ENCODE results near the gene PIEZO1.

GRCh38 chr16:88687254-88687576, 97.8 kb downstream of the PIEZO1 start:
- TF ChIP-seq, protein P1, sequence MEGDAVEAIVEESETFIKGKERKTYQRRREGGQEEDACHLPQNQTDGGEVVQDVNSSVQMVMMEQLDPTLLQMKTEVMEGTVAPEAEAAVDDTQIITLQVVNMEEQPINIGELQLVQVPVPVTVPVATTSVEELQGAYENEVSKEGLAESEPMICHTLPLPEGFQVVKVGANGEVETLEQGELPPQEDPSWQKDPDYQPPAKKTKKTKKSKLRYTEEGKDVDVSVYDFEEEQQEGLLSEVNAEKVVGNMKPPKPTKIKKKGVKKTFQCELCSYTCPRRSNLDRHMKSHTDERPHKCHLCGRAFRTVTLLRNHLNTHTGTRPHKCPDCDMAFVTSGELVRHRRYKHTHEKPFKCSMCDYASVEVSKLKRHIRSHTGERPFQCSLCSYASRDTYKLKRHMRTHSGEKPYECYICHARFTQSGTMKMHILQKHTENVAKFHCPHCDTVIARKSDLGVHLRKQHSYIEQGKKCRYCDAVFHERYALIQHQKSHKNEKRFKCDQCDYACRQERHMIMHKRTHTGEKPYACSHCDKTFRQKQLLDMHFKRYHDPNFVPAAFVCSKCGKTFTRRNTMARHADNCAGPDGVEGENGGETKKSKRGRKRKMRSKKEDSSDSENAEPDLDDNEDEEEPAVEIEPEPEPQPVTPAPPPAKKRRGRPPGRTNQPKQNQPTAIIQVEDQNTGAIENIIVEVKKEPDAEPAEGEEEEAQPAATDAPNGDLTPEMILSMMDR (IDR thresholded peaks at IDR 0.05) = no peak
- no peak for TF ChIP-seq EZH2 (IDR thresholded peaks at IDR 0.05; ENCODE audit: borderline replicate concordance, insufficient read depth, low read depth, low read length, poor library complexity, severe bottlenecking)

Data from B cell (primary cell).